A549 (cell line): ENCODE data around the gene IPO4.

Experiments
- CEBPB ChIP-seq, 2 experiments: fragments of >200 bp in 1 of 2; sonication (Bioruptor Twin) in 1 of 2; formaldehyde crosslinking in 1 of 2; IDR thresholded peaks; 2 replicates each; pipeline ENCODE4 v1.6.1; 2012 to 2016
- CHD4 ChIP-seq: fragments of 200-600 bp; sonication (generic); IDR thresholded peaks from 2 replicates; pipeline ENCODE4 v1.6.1; 2016; ENCODE audit warnings: antibody characterized with exemption, mild to moderate bottlenecking, borderline replicate concordance
- EHMT2 ChIP-seq: fragments of 200-600 bp; sonication (generic); IDR thresholded peaks from 2 replicates; pipeline ENCODE4 v1.6.1; 2016; ENCODE audit warnings: antibody characterized with exemption, low read depth, mild to moderate bottlenecking, moderate library complexity
- EP300 ChIP-seq, 2 experiments: fragments of >200 bp; sonication (Bioruptor Twin); formaldehyde crosslinking; IDR thresholded peaks; 2 replicates in 1 of 2; 3 replicates in 1 of 2; pipeline ENCODE4 v1.6.1; 2016 to 2017
- HOXA7 ChIP-seq: fragments of 250-450 bp; sonication (Bioruptor Pico); IDR thresholded peaks from 2 replicates; pipeline ENCODE4 v1.5.0; 2020; ENCODE audit warnings: mild to moderate bottlenecking, moderate library complexity
- KDM1A ChIP-seq: fragments of 200-600 bp; sonication (generic); IDR thresholded peaks from 2 replicates; pipeline ENCODE4 v1.6.1; 2016; ENCODE audit warnings: low read depth, mild to moderate bottlenecking
- PHF8 ChIP-seq: fragments of 200-600 bp; sonication (generic); IDR thresholded peaks from 2 replicates; pipeline ENCODE4 v1.6.1; 2016; ENCODE audit warnings: low read depth, mild to moderate bottlenecking, antibody characterized with exemption, moderate library complexity, borderline replicate concordance
- RAD21 ChIP-seq, 2 experiments: fragments of >200 bp in 1 of 2; sonication (Bioruptor Twin) in 1 of 2; formaldehyde crosslinking in 1 of 2; IDR thresholded peaks in 1 of 2; conservative IDR thresholded peaks in 1 of 2; 2 replicates in 1 of 2; 3 replicates in 1 of 2; pipeline ENCODE4 v1.6.1; 2012 to 2018; ENCODE audit warnings: inconsistent platforms in 1 of 2
- RFX5 ChIP-seq: fragments of 450-650 bp; IDR thresholded peaks from 2 replicates; pipeline ENCODE4 v1.7.1; 2014; ENCODE audit warnings: antibody characterized with exemption, mild to moderate bottlenecking, moderate library complexity
- TFCP2L1 ChIP-seq: fragments of 250-450 bp; sonication (Bioruptor Pico); IDR thresholded peaks from 2 replicates; pipeline ENCODE4 v1.5.0; 2021; ENCODE audit warnings: mild to moderate bottlenecking
- TP53 ChIP-seq: fragments of 250-450 bp; sonication (Bioruptor Pico); IDR thresholded peaks from 2 replicates; pipeline ENCODE4 v1.5.0; 2021; ENCODE audit warnings: mild to moderate bottlenecking, moderate library complexity
- TF ChIP-seq, protein P1 (sequence below): fragments of >200 bp; sonication (Bioruptor Twin); formaldehyde crosslinking; IDR thresholded peaks from 3 replicates; pipeline ENCODE4 v1.5.1; 2016
- TF ChIP-seq, protein P2 (sequence below): IDR thresholded peaks from 2 replicates; pipeline ENCODE4 v1.6.1; 2012
- TF ChIP-seq, protein P3 (sequence below): fragments of 200-600 bp; sonication (generic); IDR thresholded peaks from 2 replicates; pipeline ENCODE4 v1.6.1; 2016; ENCODE audit warnings: antibody characterized with exemption, mild to moderate bottlenecking, moderate library complexity

DNA sequence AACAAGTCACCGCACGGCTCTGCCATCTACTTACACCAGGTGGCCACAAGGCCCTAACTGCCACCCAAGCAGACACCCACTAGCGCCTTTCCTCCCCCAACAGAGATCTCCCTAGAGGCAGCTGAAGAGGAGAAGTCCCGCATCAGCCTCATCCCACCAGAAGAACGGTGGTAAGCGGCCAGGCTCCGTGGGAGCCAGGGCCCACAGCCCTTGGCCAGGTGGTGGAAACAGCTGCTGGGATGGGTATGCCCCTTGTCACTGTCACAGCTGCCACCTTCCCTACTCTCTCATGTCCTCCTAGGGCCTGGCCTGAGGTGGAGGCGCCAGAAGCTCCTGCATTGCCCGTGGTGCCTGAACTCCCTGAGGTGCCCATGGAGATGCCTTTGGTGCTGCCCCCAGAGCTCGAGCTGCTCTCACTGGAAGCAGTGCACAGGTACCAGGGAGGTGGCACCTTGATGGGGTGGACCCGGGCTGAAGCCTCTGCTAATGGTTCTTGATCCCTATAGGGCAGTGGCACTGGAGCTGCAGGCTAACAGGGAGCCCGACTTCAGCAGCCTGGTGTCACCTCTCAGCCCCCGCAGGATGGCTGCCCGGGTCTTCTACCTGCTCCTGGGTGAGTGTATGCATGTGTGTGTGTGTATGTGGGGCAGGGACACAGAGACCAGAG, 9.2 kb downstream of the IPO4 start:
- TF ChIP-seq KDM1A = no peak
- no peak for TF ChIP-seq TP53 (CRISPR knock-in tag)
- TF ChIP-seq, protein P1, sequence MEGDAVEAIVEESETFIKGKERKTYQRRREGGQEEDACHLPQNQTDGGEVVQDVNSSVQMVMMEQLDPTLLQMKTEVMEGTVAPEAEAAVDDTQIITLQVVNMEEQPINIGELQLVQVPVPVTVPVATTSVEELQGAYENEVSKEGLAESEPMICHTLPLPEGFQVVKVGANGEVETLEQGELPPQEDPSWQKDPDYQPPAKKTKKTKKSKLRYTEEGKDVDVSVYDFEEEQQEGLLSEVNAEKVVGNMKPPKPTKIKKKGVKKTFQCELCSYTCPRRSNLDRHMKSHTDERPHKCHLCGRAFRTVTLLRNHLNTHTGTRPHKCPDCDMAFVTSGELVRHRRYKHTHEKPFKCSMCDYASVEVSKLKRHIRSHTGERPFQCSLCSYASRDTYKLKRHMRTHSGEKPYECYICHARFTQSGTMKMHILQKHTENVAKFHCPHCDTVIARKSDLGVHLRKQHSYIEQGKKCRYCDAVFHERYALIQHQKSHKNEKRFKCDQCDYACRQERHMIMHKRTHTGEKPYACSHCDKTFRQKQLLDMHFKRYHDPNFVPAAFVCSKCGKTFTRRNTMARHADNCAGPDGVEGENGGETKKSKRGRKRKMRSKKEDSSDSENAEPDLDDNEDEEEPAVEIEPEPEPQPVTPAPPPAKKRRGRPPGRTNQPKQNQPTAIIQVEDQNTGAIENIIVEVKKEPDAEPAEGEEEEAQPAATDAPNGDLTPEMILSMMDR = no peak
- TF ChIP-seq, protein P2, sequence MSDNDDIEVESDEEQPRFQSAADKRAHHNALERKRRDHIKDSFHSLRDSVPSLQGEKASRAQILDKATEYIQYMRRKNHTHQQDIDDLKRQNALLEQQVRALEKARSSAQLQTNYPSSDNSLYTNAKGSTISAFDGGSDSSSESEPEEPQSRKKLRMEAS = no peak
- TF ChIP-seq CHD4 = no peak
- TF ChIP-seq RAD21 (conservative IDR thresholded peaks at IDR 0.05 in 1 of 2, IDR thresholded peaks at IDR 0.05 in 1 of 2) = no peak
- no peak for TF ChIP-seq TFCP2L1 (CRISPR knock-in tag)
- TF ChIP-seq RFX5 = no peak
- TF ChIP-seq, protein P3, sequence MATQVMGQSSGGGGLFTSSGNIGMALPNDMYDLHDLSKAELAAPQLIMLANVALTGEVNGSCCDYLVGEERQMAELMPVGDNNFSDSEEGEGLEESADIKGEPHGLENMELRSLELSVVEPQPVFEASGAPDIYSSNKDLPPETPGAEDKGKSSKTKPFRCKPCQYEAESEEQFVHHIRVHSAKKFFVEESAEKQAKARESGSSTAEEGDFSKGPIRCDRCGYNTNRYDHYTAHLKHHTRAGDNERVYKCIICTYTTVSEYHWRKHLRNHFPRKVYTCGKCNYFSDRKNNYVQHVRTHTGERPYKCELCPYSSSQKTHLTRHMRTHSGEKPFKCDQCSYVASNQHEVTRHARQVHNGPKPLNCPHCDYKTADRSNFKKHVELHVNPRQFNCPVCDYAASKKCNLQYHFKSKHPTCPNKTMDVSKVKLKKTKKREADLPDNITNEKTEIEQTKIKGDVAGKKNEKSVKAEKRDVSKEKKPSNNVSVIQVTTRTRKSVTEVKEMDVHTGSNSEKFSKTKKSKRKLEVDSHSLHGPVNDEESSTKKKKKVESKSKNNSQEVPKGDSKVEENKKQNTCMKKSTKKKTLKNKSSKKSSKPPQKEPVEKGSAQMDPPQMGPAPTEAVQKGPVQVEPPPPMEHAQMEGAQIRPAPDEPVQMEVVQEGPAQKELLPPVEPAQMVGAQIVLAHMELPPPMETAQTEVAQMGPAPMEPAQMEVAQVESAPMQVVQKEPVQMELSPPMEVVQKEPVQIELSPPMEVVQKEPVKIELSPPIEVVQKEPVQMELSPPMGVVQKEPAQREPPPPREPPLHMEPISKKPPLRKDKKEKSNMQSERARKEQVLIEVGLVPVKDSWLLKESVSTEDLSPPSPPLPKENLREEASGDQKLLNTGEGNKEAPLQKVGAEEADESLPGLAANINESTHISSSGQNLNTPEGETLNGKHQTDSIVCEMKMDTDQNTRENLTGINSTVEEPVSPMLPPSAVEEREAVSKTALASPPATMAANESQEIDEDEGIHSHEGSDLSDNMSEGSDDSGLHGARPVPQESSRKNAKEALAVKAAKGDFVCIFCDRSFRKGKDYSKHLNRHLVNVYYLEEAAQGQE = no peak
- TF ChIP-seq EHMT2 = no peak
- no peak for TF ChIP-seq PHF8
- TF ChIP-seq HOXA7 (CRISPR knock-in tag) = no peak
- TF ChIP-seq CEBPB (IDR thresholded peaks at IDR 0.05) = no peak
- no peak for TF ChIP-seq EP300 (IDR thresholded peaks at IDR 0.05)
